Measurements from ENCODE around the gene IRX1.

The IRX1 gene

DNA sequence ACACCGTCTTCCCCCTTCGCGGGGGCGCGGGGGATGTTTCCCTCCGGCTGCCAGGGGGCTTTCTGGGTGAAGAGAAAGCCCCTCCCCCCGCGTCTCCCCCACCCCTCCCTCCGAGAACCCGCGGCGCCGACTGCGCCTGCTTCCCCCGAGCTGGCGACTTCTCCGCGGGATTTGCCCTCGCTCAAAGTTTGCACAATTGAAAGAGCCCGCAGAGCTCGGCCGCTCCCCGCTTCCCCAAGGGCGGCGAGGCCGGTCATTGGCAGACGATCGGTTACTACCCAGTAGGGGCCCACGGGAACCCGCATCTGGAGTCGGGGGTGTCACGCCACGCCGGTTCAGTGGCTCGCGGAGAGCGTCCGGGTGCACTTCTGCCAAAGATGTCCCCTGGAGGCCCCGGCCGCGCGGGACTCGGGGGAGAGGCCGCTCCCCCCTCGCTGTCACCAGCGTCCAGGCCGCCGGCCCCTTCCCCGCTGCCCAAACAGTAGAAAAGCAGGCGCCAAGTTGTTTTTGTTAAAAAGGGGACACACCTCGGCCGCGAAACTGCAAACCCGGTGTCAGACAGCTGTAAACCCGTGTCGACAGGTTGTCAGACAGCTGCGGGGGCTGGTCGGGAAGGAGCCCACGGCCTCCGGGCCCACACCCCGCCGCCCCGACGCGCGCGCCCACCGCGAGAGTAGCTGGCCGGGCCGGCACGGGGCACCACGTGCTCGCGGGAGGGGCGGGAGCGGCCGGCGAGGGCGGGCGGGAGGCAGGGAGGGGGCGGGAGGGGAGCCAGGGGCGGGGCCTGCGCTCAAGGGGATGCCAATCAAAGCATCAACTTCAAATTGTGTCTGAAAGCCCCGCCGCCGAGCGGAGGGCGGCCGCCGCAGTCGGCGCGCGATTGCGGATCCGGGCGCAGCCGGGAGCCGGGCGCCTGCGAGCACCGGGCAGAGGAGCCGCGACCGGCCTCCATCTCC lies at the start of gene IRX1:
Gene IRX1, plus strand, starts transcription at position 827 of the 956 bp plus-strand sequence. CDS start 274 bp downstream, outside the sequence.
- DNase-seq (ENCODE audit: low read depth in 2 of 2) = no peak

DNA sequence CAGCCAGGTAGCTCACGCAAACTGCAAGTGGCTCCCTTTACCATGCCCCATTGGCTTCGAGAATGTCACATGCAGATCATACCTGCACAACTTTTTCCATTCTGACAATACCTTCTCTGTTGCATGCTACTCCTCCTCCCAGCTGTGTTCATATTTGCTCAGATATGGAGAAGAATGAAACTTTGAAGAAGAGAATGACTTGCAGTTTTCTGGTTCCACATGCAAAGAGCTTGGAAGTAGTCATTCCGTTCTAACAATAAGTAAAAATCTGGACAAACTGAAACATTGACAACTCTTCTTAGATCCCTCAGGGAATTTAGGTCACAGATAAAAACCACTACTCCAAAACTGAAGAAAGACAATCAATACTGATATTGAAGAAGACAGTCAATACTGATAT lies 49.6 kb upstream of the IRX1 start:
- no peak for DNase-seq (ENCODE audit: low read depth in 2 of 2)

DNA sequence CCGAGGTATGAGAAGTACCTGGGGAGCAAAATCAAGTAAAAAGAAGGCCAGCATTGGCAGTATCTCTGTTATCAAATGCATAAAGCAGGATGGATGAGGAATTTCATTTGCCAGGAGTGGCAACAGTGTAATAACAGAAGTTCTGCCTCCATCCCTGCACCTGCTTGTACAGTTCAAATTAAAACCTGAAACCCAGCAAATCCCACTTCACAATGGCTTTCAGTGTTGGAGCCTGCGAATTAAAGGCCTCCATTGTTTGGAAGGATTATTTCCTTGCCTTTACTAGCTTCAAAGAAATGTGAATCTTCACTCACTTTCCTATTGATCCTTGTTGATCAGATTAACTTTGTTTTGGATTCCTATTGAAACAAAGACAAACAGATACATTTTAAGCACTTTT lies 31.5 kb upstream of the IRX1 start:
- DNase-seq (ENCODE audit: low read depth in 2 of 2) = no peak

DNA sequence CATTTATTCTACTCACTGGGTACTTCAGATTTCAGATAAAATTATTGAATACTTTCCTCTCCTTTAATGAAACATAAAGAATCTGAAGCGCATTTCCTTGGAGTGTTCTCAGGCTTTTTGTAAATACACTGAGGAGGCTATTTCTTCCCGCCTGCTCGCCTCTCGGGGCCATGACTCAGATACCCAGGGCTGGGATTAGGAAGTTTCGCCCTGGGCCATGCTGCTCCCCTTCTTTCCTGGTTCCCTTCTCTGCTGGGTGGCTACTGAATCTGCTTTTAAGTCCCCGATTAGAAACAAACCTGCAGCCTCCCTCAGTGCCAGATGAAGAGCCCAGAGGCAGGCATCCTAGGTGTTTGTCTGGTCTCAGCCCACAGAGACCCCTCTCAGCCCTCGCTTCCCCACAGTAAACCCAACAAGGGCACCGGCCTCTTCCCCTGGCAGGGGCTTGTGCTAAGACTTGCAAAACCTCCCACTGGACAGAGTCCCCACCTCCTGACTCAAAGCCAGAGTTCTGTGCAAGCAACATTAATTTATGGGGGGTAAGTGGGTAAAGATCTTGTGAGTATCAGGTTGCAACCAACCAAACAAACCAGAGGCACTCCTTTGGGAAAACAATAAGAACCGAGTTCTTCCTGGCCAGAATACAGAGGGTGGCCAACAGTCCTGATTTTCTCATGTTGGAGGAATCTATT lies 30.7 kb upstream of the IRX1 start:
- no peak for DNase-seq (ENCODE audit: low read depth in 2 of 2)

DNA sequence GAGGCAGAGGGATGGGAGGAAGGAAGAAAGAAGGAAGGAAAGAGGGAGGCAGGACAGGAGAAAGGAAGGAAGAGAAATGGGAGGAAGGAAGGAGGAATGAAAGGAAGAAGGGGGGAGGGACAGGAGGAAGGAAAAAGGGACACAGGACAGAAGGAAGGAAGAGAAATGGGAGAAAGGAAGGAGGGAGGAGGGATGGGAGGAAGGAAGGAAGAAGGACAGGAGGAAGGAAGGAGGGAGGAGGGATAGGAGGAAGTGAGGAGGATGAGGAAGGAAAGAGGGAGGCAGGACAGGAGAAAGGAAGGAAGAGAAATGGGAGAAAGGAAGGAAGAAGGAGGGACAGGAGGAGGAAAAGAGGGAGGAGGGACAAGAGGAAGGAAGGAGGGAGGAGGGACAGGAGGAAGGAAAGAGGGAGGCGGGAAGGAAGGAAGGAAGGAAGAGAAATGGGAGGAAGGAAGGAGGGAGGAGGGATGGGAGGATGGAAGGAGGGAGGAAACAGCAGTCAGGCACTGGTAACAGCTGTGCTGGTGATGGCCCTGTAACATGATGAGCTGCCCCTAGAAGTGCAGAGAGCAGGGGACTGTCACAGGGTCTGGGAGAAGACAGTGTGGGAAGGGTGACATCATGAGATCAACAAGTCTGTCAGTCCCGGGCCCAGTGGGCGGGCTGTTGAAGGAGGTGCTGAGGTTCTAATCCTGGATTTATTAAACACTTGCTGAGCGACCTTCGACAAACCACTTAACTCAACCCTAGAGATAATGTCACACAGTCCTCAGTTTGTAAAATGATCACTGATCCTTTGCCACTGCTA lies 10.7 kb upstream of the IRX1 start:
- DNase-seq (ENCODE audit: low read depth in 2 of 2) = no peak

DNA sequence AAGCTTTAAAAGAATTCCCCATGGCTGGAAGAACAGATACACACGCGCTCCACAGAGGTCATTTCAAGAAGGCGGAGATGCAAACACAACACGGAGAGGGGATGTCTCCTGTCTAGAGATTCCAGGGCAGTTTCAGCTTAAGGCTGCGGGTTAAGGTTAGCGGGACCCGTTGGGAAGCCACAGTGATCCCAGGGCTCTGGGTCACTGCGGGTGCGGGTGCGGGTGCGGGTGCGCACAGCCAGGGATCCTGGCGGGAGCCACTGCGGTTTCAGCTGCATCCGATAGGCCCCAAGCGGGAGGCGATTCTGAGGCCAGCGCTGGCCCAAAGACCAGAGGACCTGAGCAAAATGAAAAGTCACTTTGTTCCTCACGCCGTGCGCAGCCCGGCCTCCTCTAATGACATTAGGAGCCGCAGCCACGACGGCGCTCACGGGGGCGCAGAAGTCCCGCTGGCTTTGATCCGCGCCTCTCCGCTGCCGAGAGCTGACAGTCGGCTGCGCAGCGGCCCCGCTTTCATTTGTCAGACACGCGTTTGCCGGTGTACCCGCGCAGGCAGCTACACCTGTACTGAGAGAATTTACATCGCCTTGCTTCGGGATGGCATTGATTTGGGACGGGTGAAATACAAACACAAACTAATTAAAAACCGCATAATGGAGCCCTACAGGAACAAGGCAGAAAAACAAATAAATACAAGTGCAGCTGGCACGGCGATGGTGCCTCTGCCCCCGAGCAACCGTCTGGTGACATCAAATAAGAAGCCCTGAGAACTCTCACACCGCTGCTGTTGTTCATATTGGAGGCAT lies 5.3 kb upstream of the IRX1 start:
- DNase-seq (ENCODE audit: low read depth in 2 of 2) = no peak

DNA sequence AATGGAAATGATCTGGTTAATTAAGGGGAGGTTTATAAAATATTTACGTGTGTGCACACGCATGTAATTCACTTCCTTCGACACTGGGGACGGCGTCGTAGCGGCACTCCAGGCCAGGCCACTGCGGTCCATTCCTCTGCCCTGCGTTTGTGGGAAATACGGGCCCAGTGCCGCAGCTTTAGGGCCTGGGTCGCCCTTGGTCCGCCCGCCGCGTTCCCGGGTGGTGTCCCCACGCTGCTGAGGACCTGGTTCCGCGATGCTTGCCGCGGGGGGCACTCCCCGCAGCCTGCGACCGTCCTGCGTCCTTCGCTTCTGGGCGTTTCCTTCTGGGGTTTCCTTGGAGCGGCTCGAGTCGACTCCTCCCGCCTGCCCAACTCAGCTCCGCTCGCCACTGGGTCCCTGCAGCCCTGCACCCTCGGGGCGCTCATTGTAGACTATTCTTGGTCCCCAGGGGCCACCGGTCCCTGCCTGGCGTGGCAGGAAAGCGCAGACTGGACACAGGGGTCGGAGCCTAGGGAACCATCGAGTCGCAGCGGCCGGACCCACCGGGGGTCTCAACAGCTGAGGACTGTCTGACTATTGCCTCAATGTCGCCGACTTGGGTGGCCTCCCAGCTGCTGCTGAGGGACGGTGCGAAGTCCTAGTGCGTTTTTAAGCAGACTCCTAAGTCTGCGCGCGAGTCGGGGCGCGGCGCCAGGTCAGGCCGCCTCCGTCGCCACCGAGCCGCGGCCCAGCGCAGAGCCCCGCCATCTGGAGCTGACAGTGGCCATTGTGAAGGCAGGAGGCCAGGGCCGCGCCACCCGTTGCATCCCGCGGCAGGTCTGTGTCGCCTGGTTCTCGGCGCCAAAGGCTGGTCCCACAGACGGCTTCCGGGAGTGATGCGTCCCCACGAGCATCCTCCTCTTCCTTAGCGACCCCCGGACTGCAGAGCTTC lies 4.4 kb upstream of the IRX1 start:
- DNase-seq (ENCODE audit: low read depth in 2 of 2) = no peak

DNA sequence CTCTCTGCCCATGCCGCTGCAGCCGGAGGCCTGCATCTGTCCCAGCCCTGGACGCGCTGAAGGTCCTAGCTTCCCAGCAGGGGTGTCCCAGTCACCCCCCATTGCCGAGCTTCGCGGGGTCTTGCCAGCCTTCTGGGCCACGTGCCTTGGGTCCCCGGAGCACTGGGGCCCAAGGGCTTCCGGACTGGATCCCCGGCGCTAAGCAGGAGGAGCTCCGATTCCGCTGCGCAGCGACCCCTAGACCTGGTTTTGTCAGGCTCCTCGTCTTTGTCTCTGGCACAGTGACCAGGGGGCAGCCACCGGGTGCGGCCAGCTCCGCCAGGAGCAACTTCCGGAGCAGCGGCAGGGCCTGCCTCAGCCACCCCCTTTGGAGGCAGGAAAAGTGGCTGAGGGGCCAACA lies 3.3 kb upstream of the IRX1 start:
- no peak for DNase-seq (ENCODE audit: low read depth in 2 of 2)

DNA sequence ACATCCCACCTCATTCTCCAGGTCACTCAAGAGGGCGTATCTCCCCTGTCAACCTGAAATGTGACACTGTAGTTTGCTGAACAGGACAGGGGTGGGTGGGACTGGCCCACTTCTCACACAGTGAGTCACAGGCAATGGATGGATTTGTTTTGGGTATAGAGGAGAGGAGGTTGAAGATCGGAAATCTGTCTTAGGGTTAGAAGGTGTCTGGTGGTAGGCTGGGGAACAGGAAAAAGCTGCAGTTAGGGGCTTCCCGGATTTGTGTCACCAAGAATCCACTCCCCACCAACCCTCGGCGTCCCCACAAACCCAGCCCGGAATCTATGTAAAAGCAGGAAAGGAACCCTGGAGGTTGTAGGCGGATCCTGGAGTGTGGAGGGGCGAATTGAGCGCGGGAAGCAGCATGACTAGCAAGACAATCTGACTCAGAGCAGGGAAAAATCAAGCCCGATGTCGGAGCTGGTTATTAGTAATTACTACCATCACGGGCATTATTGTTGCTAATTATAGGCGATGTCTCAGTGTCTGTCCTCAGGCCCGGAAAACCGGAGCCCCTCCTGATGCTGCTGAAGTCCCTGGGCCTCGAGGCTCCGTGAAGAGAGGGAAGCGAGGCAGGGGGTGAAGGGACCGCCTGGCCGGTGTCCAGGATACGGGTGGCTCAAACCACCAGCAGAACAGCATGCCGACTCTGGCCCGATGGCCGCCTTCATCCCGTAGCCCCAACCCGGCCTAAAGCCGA lies 1.7 kb upstream of the IRX1 start:
- no peak for DNase-seq (ENCODE audit: low read depth in 2 of 2)

DNA sequence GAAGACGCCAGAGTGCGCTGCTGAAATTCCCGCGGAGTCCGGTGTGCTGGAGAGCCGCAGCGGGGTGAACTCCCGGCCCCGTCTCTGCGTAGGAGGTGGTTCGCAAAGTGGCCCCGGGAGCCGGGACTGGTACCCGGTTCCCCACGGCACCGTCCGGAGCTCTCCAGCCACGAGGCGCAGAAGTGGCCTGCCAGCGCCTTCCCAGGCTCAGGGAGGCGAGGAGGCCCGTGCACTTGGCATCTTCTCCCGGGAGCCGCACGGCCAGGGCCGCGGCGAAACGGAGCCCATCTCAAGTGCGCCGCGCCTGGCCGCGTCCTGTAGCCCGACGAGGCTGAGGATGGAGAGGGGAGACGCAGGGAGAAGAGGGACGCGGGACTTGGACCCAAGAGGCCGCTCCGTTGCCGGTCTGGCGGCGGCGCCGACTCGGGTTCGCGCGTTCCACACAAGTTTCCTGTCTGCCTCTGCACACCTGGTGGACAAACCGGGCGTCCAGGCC lies 1.1 kb upstream of the IRX1 start:
- no peak for DNase-seq (ENCODE audit: low read depth in 2 of 2)

DNA sequence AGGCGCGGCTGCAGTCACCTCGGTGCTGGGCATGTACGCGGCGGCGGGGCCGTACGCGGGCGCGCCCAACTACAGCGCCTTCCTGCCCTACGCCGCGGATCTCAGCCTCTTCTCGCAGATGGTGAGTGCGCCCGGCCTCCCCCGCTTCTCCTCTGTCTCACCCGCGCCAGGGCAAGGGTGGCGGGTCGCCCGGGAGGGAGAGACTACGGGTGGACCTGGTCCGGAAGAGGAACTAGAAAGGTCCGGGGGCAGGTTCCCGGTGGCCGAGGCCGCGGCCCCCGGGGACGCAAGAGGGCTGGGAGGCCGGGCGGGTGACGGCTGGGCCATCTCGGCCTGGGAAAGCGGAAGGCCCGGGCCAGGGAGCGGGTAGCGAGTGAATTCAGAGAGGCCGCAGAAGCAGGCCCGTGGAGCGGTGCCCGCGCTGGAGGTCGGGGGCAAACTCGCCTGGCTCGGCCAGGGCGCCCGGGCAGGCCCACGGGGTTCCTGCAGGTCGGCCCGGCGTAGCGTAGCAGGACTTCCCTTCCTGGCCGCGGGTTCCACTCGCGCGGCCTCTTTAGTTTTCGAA lies 711 bp downstream of the IRX1 start:
- DNase-seq (ENCODE audit: low read depth in 2 of 2) = no peak

DNA sequence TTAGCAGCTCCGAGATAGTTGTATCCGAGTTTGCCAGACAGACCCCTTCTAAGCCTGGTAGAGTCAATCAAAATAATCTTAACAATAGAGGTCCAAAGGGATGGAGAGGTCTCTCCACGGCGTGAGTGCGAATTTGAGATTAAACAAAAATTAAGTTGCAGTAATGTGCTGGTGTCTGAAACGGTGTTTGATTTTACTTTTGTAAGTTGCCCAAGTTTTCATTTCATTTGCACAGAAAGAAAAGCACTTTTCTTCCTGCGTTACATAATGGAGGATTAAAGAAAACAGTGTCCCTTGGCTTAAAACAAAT lies 1.2 kb downstream of the IRX1 start:
- no peak for DNase-seq (ENCODE audit: low read depth in 2 of 2)

DNA sequence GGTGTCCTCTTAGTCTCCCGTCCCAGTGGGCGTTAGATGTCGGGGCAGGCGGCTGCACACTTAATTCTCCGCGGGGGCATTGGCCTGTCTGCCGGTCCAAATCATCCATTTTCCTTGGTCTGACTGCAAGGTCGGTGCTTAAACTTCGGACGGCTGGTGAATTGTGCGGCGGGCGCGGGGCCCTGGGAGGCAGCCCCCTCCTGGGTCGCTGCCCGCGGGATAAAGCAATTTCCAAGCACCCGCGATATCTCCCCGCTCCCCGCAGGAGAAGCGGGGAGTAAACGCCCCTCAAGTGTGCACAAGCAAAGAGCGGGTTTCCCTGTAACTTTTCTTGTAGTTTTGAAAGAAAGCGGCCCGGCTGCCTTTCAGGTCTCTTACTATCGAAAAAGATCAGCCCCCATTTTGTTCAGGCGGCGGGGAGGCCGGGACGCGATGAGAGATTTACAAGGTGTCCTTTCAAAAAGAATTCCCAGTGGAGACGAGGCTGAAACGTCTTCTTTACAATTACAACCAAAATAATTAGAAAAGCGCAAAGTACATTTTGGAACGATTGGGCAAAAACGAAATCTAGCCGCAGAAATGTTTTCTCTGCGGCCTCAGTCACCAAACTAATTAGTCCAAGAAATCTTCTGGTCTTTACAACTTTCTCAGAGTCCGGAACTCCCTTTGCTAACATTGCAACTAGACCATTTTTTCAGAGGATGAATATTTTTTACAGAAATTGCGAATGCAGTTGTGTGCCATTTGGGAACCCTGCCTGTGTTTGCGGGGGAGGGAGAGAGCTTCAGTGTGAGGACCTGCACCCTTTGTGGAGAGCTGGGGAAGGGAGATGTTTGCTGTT lies 1.8 kb downstream of the IRX1 start:
- DNase-seq (ENCODE audit: low read depth in 2 of 2) = no peak

DNA sequence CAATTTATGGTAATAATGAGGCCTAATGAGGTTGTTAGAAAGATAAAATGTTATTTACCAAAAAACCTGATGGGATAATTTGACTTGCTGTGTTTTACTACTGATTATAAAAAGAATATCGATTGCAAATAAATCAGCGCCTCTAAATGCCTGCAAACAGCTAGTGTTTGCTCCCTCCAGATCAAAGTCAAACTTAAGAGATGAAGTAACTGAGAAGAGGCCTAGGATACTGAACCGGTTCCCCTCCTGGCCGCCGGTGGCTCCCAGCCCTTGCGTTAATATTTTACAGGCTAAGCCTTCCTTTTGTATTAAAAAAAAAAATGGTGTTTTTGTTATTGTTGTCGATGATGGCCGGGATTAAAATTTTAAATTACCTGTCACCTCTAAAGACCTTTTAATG lies 2.6 kb downstream of the IRX1 start:
- DNase-seq (ENCODE audit: low read depth in 2 of 2) = no peak

DNA sequence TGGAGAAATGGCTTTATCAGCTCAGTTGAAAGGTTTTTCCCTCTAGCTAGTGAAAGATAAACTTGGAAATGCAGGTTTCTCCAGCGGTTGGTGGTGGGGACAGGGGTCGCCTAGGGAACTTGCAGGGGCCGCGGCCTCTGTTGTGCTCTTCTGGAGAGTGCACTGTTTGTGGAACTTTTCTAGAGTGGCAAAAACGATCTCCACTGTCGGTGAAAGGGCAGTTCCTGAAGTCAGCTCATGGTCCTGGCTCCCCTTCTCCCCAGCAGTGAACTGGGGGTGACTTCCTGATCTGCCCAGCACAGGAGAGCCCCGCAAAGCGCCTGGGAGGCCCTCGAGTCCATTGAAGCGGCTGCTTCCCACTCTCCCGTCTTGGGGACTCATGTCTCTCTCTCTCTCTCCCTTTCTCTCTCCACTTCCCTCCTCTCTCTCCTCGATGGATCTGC lies 3.2 kb downstream of the IRX1 start:
- DNase-seq (ENCODE audit: low read depth in 2 of 2) = no peak

DNA sequence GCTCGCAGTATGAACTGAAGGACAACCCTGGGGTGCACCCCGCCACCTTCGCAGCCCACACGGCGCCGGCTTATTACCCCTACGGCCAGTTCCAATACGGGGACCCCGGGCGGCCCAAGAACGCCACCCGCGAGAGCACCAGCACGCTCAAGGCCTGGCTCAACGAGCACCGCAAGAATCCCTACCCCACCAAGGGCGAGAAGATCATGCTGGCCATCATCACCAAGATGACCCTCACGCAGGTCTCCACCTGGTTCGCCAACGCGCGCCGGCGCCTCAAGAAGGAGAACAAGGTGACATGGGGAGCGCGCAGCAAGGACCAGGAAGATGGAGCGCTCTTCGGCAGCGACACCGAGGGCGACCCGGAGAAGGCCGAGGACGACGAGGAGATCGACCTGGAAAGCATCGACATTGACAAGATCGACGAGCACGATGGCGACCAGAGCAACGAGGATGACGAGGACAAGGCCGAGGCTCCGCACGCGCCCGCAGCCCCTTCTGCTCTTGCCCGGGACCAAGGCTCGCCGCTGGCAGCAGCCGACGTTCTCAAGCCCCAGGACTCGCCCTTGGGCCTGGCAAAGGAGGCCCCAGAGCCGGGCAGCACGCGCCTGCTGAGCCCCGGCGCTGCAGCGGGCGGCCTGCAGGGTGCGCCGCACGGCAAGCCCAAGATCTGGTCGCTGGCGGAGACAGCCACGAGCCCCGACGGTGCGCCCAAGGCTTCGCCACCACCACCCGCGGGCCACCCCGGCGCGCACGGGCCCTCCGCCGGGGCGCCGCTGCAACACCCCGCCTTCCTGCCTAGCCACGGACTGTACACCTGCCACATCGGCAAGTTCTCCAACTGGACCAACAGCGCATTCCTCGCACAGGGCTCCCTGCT lies 3.8 kb downstream of the IRX1 start:
- no peak for DNase-seq (ENCODE audit: low read depth in 2 of 2)

All from activated CD4-positive, alpha-beta T cell treated with anti-CD3 and anti-CD28 coated beads for 24 hours (primary cell).